HG03097 (cell line): Measurements from ENCODE around the gene QSOX2.

Experiments used
- ATAC-seq: cut with Tn5 transposase; IDR thresholded peaks from one replicate; pipeline ENCODE4 v1.9.1; 2021; ENCODE audit not compliant: unreplicated experiment, low FRiP score

QSOX2 gene

GRCh38 chr9:136192289-136193126 lies 53.1 kb downstream of the QSOX2 start:
- no peak for ATAC-seq

- no peak for ATAC-seq
These were observed 53.7 kb downstream of the QSOX2 start for GRCh38 chr9:136191960-136192286.

GRCh38 chr9:136191099-136191959 lies 54.3 kb downstream of the QSOX2 start:
- no peak for ATAC-seq

DNA sequence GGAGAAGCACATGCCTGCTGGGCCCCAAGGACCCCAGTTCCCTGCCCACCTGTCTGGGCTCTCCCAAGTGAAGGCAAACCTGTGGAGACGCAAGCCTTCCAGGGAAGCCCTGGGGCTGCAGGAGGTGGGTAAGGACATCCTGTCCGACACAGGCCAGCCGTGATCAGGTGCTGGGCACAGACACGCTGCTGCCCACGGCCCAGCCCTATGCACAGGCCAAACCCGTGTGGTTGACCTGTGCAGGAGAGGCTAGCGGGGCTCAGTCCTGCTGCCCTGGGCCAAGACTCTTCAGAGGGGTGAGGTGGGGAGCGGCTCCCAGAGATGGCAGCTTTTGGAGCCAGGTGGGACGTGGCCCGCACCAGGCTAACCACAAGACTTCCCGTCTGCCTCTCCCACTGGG lies 55.0 kb downstream of the QSOX2 start:
- ATAC-seq, result no peak

- ATAC-seq, result no peak
These were observed 55.4 kb downstream of the QSOX2 start for GRCh38 chr9:136190237-136190601.

- ATAC-seq, result no peak
These were observed 56.0 kb downstream of the QSOX2 start for GRCh38 chr9:136189394-136190236.

DNA sequence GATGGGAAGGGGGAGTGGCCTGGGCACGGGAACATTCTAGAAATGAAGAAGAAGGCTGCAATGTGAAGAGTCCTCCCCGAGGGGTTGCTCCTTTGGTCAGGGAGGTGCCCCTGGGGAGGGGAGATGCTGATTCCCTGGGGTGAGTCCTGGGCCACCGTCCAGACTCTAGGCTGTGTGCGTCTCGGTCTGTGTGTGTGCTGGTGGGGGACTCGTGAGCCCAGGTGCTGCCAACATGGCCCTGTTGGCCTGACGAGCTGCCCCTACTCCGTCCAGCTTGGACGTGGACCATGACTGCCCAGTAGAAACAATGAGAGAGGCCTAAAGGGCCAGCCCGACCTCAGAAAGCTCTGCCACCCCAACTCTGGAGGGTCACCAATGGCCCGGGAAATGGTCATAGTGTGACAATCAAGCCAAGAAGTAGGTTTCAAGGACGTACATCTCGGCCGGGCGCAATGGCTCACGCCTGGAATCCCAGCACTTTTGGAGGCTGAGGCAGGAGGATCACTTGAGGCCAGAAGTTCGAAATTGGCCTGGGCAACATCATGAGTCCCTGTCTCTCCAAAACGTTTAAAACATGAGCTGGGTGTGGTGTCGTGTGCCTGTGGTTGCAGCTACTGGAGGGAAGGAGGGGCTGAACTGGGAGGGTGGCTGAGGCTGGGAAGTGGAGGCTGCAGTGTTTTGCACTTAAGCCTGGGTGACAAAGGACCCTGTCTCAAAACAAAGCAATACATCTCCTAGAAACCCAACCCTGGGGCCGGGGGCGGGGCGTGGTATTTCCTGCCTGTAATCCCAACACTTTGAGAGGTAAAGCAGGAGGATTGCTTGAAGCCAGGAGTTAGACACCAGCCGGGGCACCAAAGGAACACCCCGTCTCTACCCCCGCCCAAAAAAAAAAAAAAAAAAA lies 57.7 kb downstream of the QSOX2 start:
- no peak for ATAC-seq

- ATAC-seq, result no peak
These were observed 58.4 kb downstream of the QSOX2 start for GRCh38 chr9:136187197-136187596.

GRCh38 chr9:136186386-136186785 lies 59.2 kb downstream of the QSOX2 start:
- ATAC-seq, result no peak

DNA sequence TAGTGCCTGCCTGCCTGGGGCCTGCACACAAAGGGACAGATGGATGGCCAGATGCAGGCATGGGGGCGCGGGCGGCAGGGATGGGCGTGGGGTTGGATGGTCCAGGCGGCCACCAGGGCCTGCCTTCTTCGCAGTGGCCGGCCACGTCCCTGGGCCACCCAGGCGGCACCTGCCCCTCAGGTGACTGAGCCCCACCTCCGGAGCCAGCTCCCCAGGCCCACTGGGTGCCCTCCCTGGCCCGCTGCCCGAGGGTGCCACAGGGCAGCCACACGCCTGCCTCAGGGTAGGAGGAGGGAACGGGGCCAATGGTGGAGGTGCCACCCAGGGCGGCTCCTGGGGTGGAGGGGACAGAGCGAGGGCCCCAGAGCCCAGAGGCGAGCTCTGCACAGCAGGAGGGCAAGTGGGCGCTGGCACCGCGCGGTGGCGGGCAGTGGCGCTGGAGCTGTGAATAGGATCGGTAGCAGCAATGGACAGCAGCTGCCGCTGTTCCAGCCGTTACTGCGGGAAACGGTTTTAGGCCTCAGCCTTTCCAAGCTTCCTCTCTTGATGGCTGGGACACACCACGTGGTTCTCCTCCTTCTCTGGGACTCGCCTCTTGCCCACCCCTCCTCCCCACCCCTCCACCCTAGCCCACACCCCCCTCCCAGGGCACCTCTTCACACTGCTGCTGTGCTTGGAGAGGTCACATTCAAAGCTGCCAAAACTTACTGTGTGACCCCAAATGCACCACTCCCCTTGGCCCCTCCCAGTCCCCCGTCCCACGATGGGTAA lies 59.8 kb downstream of the QSOX2 start:
- no peak for ATAC-seq

GRCh38 chr9:136185066-136185465 lies 60.5 kb downstream of the QSOX2 start:
- ATAC-seq, result no peak

GRCh38 chr9:136182850-136183422 lies 62.7 kb downstream of the QSOX2 start:
- no peak for ATAC-seq

DNA sequence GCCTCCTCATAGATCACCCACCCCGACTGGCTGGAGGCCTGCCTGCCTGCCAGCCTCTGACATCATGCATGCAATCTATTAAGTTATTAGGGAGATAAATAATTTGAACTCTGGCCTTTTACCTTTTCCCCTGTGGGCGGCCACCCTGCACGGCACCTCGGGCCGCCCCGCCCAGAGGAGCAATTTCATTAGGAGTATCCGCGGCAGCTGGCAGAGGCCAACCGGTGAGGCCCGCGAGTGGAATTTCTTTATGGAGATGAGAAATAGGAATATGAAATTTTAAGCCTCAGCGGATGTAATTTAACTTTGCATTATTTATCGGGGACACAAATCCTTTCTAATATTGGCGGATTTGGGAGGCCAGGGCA lies 63.2 kb downstream of the QSOX2 start:
- no peak for ATAC-seq

- no peak for ATAC-seq
These were observed 63.7 kb downstream of the QSOX2 start for GRCh38 chr9:136181784-136182419.

GRCh38 chr9:136180586-136180985 lies 65.0 kb downstream of the QSOX2 start:
- no peak for ATAC-seq

- ATAC-seq, result no peak
These were observed 65.9 kb downstream of the QSOX2 start for GRCh38 chr9:136179761-136180160.

GRCh38 chr9:136179101-136179616 lies 66.5 kb downstream of the QSOX2 start:
- ATAC-seq, result no peak

- no peak for ATAC-seq
These were observed 66.9 kb downstream of the QSOX2 start for GRCh38 chr9:136178773-136179075.
